Measurements from ENCODE around the gene PRADC1. TPM values are rescaled to one million over a fixed set of nuclear protein-coding genes. Genes with fewer than 3 reads are reported as not detected.

The PRADC1 gene
- total RNA-seq, 4 donors from 2014 or later: 29.0 to 49.0 (median 33.2) TPM

GRCh38 chr2:73212448-73213176 is 20.4 kb downstream of the PRADC1 start:
- H3K27ac ChIP-seq (replicated peaks in 1 of 4): peak overlapping the region in 2 of 4 donors; percentile 20 to 28

GRCh38 chr2:73212098-73212447 is 21.0 kb downstream of the PRADC1 start:
- H3K27ac ChIP-seq (replicated peaks in 1 of 4): peak overlapping the region in 2 of 4 donors; percentile 28 to 32
- H3K36me3 ChIP-seq: no peaks in the 10 kb centered on the region
- WGBS: 83% methylated on average over 7 of the region's 7 CpGs
- intact Hi-C loops (cut with DNase I): loop anchor here (10.0 kb wide), 1 partner anchor 173 kb away; the partner anchor contains the start of gene ALMS1
- no peak overlapping the region for H3K4me3 ChIP-seq
- no peak for TF ChIP-seq CTCF (IDR thresholded peaks at IDR 0.05)
- H3K27me3 ChIP-seq: peaks cover 0 to 1% (median 0%) of the 10 kb centered on the region in 4 donors
- H3K4me1 ChIP-seq: peaks cover 4 to 35% (median 27%) of the 10 kb centered on the region in 4 donors
- no peak for DNase-seq (ENCODE audit: extremely low spot score)
- H3K9me3 ChIP-seq: no peaks in the 10 kb centered on the region

More at GRCh38 chr2:73212448-73213176, 20.4 kb downstream of the PRADC1 start:
- no peaks in the 10 kb centered on the region for H3K27me3 ChIP-seq
- no peaks in the 10 kb centered on the region for H3K9me3 ChIP-seq
- H3K4me1 ChIP-seq: peaks cover 4 to 35% (median 27%) of the 10 kb centered on the region in 4 donors
- WGBS: 71% methylated on average over 16 of the region's 20 CpGs
- DNase-seq (ENCODE audit: extremely low spot score): no peak
- H3K4me3 ChIP-seq: no peak overlapping the region
- intact Hi-C loops (cut with DNase I): loop anchor here (10.0 kb wide), 1 partner anchor 172 kb away; the partner anchor contains the start of gene ALMS1
- TF ChIP-seq POLR2AphosphoS5 (IDR thresholded peaks at IDR 0.05) (peak in 1 of 2 donors; percentile 35), POLR2A (IDR thresholded peaks at IDR 0.05; ENCODE audit: low read depth) (no peak), CTCF (IDR thresholded peaks at IDR 0.05) (peak; percentile 77 to 98 (median 82)), EP300 (IDR thresholded peaks at IDR 0.05) (no peak)
- H3K36me3 ChIP-seq: no peaks in the 10 kb centered on the region

- TF ChIP-seq EP300 (IDR thresholded peaks at IDR 0.05): no peak
- no peak for TF ChIP-seq CTCF (IDR thresholded peaks at IDR 0.05)
- TF ChIP-seq POLR2AphosphoS5 (IDR thresholded peaks at IDR 0.05): no peak
- no peak for TF ChIP-seq POLR2A (IDR thresholded peaks at IDR 0.05; ENCODE audit: low read depth)
- WGBS: 80% methylated on average over 1 of the region's 6 CpGs
- intact Hi-C loops (cut with DNase I): loop anchor here (10.0 kb wide), 1 partner anchor 174 kb away; the partner anchor contains the start of gene ALMS1
These were observed 22.3 kb downstream of the PRADC1 start for GRCh38 chr2:73210696-73211095.

GRCh38 chr2:73210019-73210418 is 23.0 kb downstream of the PRADC1 start:
- Histone ChIP-seq H3K4me1 (peaks cover 0 to 27% (median 21%) of the 10 kb centered on the region in 4 donors), H3K9me3 (no peaks in the 10 kb centered on the region), H3K27me3 (peaks cover 0 to 19% (median 0%) of the 10 kb centered on the region in 4 donors), H3K36me3 (no peaks in the 10 kb centered on the region), H3K27ac (replicated peaks in 1 of 4) (no peak overlapping the region), H3K4me3 (no peak overlapping the region)
- 87% methylated on average over 4 of the region's 4 CpGs for WGBS
- DNase-seq (ENCODE audit: extremely low spot score): no peak
- intact Hi-C loops (cut with DNase I): loop anchor here (10.0 kb wide), 1 partner anchor 175 kb away; the partner anchor contains the start of gene ALMS1
- TF ChIP-seq POLR2AphosphoS5 (IDR thresholded peaks at IDR 0.05) (no peak), POLR2A (IDR thresholded peaks at IDR 0.05; ENCODE audit: low read depth) (no peak), EP300 (IDR thresholded peaks at IDR 0.05) (no peak), CTCF (IDR thresholded peaks at IDR 0.05) (no peak)

More at GRCh38 chr2:73210696-73211095, 22.3 kb downstream of the PRADC1 start:
- H3K9me3 ChIP-seq: no peaks in the 10 kb centered on the region
- H3K4me1 ChIP-seq: peaks cover 4 to 33% (median 27%) of the 10 kb centered on the region in 4 donors
- H3K27ac ChIP-seq (replicated peaks in 1 of 4): no peak overlapping the region
- H3K36me3 ChIP-seq: no peaks in the 10 kb centered on the region
- H3K4me3 ChIP-seq: no peak overlapping the region
- DNase-seq (ENCODE audit: extremely low spot score): no peak
- H3K27me3 ChIP-seq: peaks cover 0 to 12% (median 0%) of the 10 kb centered on the region in 4 donors

Measured in esophagus muscularis mucosa (tissue), 4 donors.